DOHH2 (cell line): ENCODE measurements around the gene VPS45.

Source experiments
- CTCF ChIP-seq: fragments of 200-600 bp; sonication (generic); IDR thresholded peaks from one replicate; pipeline ENCODE4 v1.5.1; 2014; ENCODE audit warnings: antibody characterized with exemption, mild to moderate bottlenecking, low read depth, low read length; ENCODE audit not compliant: poor library complexity, severe bottlenecking
- EZH2phosphoT487 ChIP-seq: fragments of 200-600 bp; sonication (generic); IDR thresholded peaks from 2 replicates; pipeline ENCODE4 v1.6.1; 2017; ENCODE audit warnings: borderline replicate concordance, mild to moderate bottlenecking, antibody characterized with exemption, low read length, moderate library complexity, mixed read lengths

DNA sequence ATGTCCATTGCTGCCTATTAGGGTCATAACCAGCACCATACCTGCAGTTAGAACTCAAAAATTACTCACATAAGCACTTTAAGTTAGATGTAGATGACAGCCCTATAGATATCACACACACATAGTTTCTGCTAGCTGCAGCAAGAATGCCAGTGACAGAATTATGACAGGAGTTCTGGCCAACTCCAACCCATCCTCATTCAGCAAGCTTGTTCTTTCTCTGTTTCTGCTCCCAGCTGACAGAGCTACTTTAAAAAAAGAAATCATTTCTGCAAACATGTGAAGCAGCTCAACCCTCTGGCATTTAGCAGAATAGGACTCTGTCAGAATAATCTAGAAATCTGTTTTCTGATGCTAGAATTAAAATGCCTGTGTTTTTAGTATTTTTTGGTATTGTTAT, 33.2 kb upstream of the VPS45 start:
- no peak for TF ChIP-seq CTCF
- no peak for TF ChIP-seq EZH2phosphoT487
